ENCODE data around the gene CFAP299. TPM values are rescaled to one million over a fixed set of nuclear protein-coding genes. Genes with fewer than 3 reads are reported as not detected.

Gene CFAP299
- total and polyA plus RNA-seq, 2 of the 8 experiments (the other 6 are each of a cell fraction or from before 2014, with no cell fraction given) = not detected

GRCh38 chr4:80613470-80613869, 277.9 kb downstream of the CFAP299 start (continued):
- TF ChIP-seq SIN3A (conservative IDR thresholded peaks at IDR 0.05 in 1 of 2, IDR thresholded peaks at IDR 0.05 in 1 of 2; ENCODE audit: low read depth in 1 of 2, low read length in 2 of 2) (no peak), TAF1 (IDR thresholded peaks at IDR 0.05; ENCODE audit: low read depth, low read length) (no peak), NANOG (IDR thresholded peaks at IDR 0.05; ENCODE audit: insufficient read depth, low read depth, low read length, poor library complexity, severe bottlenecking) (no peak), TEAD4 (IDR thresholded peaks at IDR 0.05; ENCODE audit: low read depth, low read length) (no peak), POLR2A (IDR thresholded peaks at IDR 0.05; ENCODE audit: control extremely low read depth in 1 of 2, low read depth in 2 of 2, low read length in 2 of 2) (no peak), SP1 (IDR thresholded peaks at IDR 0.05; ENCODE audit: low read depth, low read length) (no peak)
